ELR (cell line): ENCODE measurements around the gene CUL3.

Experiments
- DNase-seq: peaks from one replicate; pipeline ENCODE4 v3.0.0-alpha.2; 2015; ENCODE audit warnings: low read depth

The CUL3 gene

GRCh38 chr2:224580248-224580647, 4.9 kb downstream of the CUL3 start:
- DNase-seq: no peak

- peak; percentile 24 for DNase-seq
Measured at GRCh38 chr2:224579411-224579810, 5.8 kb downstream of the CUL3 start.

- DNase-seq: no peak
Measured at GRCh38 chr2:224577541-224577940, 7.6 kb downstream of the CUL3 start.

DNA sequence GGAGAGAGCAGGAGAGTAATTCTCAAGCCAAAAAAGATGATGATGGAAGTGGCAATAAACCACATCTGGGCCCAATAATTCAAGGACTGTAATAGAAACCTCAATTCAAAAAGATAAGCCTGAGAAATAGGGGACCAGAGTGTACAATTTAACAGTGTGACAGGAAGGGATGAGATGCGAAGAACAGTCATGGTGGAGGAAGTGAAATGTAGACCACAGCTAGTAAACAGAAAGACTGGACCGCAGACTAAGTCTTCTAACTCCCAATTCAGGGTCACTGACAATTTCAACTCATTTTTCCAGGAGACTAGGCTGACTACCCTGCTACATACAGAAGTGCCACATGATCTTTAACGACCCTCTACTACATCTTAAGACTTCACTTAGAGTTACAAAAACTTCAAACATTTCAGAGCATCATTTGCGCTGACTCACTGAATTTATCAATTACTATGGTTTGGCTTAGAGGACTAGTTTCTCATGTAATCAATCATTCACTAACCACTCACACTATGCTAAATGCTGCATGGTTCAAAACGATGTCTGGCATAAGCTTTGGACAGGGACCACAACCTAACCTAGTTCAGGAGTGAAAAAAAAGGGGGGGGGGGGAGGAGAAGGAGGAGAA, 9.0 kb downstream of the CUL3 start:
- DNase-seq: no peak

GRCh38 chr2:224574423-224575084, 10.6 kb downstream of the CUL3 start:
- no peak for DNase-seq

DNA sequence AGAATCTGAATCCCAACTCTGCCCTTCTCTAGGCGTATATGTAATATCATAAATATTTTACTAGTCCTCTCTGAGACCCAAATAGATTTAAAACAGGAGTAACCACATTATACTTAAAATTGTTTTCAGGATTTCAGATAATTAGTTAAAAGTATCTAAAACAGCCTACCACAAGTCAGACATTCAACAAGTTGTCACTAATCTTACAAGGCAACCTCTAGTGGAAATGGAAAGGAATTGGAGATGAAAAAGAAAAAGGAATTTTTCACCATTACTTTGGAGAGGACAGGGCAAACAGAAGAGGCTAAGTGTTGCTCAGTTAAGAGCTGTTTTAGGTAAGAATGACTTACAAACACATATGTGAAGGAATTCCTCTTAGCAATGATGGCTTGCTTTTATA, 11.4 kb downstream of the CUL3 start:
- no peak for DNase-seq

GRCh38 chr2:224572338-224572737, 12.8 kb downstream of the CUL3 start:
- DNase-seq: no peak

DNA sequence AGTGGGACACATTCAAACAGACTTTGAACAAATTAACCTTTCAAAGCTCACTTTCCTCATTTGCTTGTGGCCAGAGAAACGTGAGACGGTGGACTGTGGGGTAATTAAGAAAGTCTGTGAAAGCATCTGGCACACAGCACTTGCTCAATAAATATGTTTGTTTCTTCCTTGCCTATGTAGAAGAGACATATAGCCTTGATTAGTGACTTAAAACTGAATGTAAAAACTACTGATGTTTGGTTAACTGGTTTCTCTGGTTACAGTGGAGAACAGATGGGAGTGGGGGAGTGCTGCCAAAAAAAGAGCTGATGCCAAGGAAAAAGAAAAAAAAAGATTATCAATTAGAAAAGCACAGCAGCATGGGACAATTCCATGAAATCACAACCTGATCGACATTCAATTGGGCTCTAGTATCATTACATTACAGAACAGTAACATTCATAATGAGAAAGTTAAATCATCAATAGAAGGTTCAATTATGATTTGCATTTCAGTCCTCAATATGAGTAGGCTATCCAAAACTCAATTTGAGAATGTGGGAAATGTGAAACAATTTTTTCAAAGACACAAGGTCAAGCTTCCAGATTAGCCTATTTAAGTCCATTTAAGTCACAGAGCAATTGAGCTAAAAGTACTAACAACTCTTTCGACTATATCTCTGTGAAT, 14.7 kb downstream of the CUL3 start:
- no peak for DNase-seq

DNA sequence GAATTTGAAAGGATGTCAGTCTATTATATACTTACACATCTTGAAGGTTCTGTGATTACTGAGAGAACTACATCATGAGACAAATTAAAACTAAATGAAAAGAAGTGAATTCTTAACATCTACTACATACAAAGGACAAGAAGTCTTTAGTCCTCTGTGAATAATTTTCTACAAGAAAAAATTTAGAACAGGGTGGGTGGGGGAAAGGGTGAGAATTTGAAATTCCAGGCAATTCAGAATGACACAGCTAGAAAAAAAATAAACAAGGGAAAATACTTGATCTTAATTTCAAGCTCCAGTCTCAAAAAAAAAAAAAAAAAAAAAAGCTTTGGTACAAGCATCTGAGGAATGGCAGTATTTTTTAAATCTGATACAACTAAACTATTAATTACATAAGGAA, 15.5 kb downstream of the CUL3 start:
- DNase-seq: no peak

- no peak for DNase-seq
Measured at GRCh38 chr2:224565452-224566035, 19.6 kb downstream of the CUL3 start.

- no peak for DNase-seq
Measured at GRCh38 chr2:224563537-224563936, 21.6 kb downstream of the CUL3 start.

DNA sequence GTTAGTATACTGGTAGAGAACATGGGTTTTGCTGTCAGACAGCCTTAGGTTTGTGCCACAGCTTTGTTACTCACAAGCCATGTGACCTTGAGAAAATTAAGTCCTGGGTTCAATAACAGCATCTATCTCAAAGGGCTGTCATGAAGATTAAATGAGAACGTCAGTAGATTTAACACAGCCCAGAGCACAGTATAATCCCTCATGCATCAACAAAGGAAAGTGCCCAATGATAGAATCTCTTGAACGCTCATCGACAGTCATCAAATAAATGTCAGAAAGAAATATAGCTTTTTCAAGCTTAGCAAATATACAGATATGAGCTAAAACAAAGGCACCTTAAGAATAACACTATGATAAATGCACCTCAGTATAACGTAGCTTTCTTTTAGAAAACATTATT, 22.3 kb downstream of the CUL3 start:
- no peak for DNase-seq

DNA sequence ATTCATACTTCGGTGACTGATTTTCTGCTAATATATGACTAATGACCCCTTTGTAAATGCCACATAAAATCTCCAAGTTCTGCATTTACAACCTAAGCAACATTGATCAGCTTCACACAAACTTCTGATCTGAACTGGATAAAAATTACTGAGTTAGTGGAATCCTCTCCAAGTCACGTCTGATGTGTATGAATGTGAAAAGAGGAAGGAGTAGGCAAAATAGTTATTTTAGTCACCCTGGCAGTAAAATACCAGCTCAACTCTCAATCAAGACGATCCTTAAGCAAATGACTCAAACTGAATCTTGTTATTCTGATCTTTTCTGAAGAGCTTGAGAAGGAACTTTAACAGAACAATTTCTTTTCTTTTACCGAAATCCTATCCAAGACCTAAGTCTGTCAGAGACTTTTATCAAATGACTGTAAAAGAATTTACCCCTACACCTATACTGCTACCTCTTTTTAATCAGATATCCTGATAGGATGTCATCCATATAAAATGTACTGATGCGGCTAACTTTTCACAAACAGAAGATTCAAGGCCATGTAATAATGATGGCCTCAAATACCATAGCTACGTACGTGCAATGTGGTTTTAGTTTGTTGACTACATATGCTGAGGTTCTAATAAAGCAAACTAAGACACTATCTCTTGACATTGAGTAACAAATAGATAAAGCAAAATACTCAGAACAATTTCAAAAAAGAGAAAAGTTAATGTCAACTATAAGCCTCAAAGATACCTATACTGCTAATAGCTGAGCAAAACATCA, 23.7 kb downstream of the CUL3 start:
- no peak for DNase-seq

DNA sequence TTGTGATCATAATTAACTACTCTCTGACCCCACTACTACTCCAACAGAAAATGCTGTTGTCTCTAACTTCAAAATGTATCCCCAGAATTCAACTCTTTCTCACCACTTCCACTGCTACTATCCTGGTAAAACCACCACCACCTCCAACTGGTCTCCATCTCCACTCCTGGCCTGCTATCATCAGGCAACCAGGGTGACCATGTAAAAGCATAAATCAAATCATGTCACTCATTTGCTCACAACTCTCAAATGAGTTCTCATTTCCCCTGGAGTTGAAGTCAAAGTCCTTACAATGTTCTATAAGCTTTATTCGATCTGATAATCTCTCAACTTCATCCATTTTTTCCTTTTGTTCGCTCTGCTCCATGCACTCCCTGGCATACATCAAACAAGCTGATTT, 24.6 kb downstream of the CUL3 start:
- no peak for DNase-seq

- no peak for DNase-seq
Measured at GRCh38 chr2:224557610-224558009, 27.6 kb downstream of the CUL3 start.

DNA sequence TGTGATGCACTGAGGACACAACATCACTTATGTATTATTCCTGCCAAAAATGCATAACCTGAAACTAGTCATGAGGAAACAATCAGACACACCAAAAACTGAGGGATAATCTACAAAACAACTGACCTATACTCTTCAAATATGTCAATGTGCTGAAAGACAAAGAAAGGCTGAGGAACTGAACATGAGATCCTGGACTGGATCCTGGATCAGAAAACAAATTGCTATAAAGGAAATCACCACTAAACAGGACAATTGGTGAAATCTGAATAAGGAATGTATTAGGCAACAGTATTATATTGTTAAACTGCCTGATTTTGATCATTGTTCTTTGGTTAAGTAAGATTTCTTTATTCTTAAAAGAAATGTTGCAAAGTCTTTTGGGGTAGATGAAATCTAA, 28.8 kb downstream of the CUL3 start:
- DNase-seq: no peak

- peak; percentile 34 for DNase-seq
Measured at GRCh38 chr2:224555823-224556366, 29.3 kb downstream of the CUL3 start.

DNA sequence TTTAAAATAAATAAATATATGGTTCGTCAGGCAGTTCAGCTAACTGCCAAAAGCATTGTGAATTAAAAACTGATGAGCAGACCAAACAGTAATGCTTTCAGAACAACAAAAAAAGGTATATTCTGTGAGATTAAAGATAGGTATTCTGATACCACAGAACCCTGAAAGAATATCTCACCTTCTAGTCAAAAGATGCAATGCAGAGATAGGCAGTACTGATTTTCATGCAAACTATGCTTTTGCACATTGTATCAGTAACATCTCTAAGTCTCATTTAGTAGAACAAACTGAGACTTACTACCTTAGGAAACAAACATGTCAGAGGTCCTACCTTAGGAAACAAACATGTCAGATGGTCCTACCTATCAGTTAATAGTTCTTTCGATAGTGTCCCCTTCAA, 32.4 kb downstream of the CUL3 start:
- no peak for DNase-seq

DNA sequence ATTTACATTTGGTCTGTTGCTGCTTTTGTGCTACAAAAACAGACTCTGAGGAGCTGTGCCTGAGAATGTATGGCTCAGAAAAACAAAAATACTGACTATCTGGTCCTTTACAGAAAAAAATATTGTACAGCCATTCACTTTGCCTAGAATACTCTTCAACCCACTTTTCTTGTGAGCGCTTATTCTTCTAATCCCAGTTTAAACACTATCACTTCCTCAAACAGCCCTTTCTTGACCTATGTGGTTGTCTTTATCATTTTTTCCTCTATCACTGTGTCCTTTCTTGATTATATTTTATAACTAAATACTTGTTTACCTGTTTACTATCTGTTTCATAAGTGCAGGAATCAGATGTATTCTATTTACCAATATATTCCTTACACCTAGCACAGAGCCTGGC, 33.5 kb downstream of the CUL3 start:
- DNase-seq: no peak

DNA sequence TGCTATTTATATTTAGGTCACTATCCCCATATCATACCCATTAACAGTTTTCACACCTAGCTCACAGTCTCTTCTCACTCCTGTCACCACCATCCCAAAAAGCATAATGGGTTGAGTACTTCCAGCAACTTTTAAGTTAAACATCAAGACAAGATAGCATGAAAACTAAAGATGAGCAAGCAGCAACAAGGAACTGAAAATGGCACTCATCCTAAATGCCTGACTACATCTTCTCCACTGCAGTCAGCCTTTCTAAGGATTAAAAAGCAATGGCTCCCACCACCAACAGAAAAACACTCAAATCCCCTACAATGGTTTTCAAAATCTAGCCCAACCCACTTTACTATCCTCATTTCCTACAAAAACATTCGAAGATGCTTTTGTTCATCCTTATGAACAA, 38.2 kb downstream of the CUL3 start:
- no peak for DNase-seq

DNA sequence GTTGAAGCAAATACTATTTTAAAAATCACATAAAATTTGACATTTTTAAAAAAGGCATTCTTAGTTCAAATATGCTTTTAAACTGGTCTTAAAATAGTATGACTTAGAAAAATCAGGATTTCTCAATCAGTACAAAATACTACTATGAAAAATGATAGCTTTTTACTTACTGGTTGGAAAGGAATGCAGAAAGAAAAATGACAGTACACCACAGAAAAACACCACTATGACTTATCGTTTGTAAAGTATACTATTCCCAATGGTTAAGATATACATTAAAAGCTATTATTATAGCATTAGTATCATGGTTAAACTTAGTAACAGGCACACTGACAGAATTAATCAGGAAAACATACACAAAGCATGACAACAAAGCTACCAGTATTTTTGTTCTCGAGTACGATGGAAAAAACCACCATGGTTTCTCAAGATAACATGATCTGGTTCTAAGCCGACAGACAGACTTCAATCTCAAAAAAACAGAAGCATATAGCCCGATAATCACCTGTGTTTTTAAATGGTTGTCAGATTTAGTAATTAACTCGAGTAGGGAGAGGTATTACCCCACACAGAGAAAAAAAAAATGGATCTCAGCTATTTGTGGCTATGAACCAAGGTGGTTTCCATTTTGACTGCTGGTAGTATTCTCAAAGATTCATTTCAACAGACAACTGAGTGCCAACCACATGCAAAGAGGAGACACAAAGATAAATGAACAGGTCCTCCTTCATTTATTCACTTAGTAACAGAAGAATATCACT, 39.1 kb downstream of the CUL3 start:
- peak; percentile 60 for DNase-seq
